Measurements from ENCODE around the gene TSPAN4. TPM values are rescaled to one million over a fixed set of nuclear protein-coding genes. Genes with fewer than 3 reads are reported as not detected.

Gene TSPAN4
- total RNA-seq, 2 donors from 2014 or later = 48.8 to 94.9 TPM

DNA sequence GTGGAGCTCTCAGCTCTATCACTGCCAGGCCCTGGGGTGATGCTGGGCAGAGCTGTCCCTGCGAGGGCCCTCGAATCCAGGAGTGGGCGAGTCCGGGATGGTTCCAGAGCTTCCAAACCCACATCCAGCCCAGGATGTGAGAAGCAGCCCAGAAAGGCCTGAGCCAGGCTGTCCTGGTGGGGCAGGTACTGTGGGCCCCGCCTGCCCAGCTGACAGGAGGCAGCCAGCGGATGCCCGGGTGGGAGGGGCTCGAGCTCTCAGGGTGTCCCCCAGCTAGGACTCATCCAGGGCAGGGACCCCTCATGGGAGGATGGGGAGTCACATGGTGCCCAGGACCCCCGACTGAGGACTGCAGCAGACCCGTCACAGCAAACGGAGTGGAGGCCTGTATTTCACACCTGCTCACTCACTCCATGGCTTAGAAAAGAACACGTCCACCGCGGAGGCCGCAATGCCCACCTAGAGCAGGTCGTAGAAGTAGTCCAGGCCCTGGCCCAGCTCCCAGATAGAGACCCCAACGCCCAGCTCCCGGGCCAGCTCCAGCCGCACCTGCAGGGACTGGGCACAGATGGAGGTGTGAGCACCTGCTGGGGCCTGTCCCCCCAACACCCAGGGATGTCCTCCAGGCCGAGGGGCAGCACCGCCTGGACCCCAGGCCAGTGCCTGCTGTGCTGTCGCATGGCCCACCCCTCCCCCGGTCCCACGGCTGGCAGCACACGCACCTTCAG, 26.9 kb downstream of the TSPAN4 start:
- Histone ChIP-seq H3K4me1 (replicated peaks) (no peaks in the 10 kb centered on the region), H3K27ac (no peak overlapping the region), H3K36me3 (no peaks in the 10 kb centered on the region), H3K27me3 (replicated peaks; ENCODE audit: insufficient read depth) (no peaks in the 10 kb centered on the region), H3K9me3 (no peaks in the 10 kb centered on the region), H3K4me3 (no peak overlapping the region)
- no peak for TF ChIP-seq CTCF (IDR thresholded peaks at IDR 0.05)
- no peak for TF ChIP-seq POLR2AphosphoS5 (IDR thresholded peaks at IDR 0.05)
- TF ChIP-seq POLR2A (IDR thresholded peaks at IDR 0.05) = no peak
- WGBS = 76% methylated on average over 21 of the region's 25 CpGs
- no peak for DNase-seq (ENCODE audit: low spot score)
- intact Hi-C loops (cut with DNase I) = no loop called here

DNA sequence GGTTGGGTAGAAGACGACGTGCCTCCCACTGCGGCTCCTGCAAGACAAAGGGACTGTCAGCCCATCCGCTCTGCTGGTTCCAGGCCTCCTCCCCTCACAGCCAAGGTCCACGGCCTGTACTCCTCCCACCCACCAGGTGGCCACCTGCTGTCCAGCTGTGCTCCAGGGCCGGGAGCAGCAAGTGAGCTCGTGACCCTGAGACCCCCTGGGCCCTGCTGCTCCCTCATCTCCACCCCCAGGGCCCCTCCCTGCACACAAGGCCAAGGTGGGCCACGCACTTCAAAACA, 27.4 kb downstream of the TSPAN4 start:
- no peaks in the 10 kb centered on the region for H3K9me3 ChIP-seq
- H3K27me3 ChIP-seq (replicated peaks; ENCODE audit: insufficient read depth) = no peaks in the 10 kb centered on the region
- no peak for DNase-seq (ENCODE audit: low spot score)
- TF ChIP-seq POLR2A (IDR thresholded peaks at IDR 0.05) = no peak
- no peak for TF ChIP-seq POLR2AphosphoS5 (IDR thresholded peaks at IDR 0.05)
- no peak for TF ChIP-seq CTCF (IDR thresholded peaks at IDR 0.05)
- WGBS = 66% methylated on average over 8 of the region's 8 CpGs
- no peak overlapping the region for H3K27ac ChIP-seq
- H3K4me1 ChIP-seq (replicated peaks) = no peaks in the 10 kb centered on the region
- no peak overlapping the region for H3K4me3 ChIP-seq
- no peaks in the 10 kb centered on the region for H3K36me3 ChIP-seq
- intact Hi-C loops (cut with DNase I) = no loop called here

GRCh38 chr11:870418-870817, 27.8 kb downstream of the TSPAN4 start:
- H3K27me3 ChIP-seq (replicated peaks; ENCODE audit: insufficient read depth) = no peaks in the 10 kb centered on the region
- intact Hi-C loops (cut with DNase I) = no loop called here
- H3K27ac ChIP-seq = no peak overlapping the region
- no peak for TF ChIP-seq POLR2AphosphoS5 (IDR thresholded peaks at IDR 0.05)
- no peak for TF ChIP-seq CTCF (IDR thresholded peaks at IDR 0.05)
- no peak for TF ChIP-seq POLR2A (IDR thresholded peaks at IDR 0.05)
- DNase-seq (ENCODE audit: low spot score) = no peak
- no peaks in the 10 kb centered on the region for H3K36me3 ChIP-seq
- H3K4me1 ChIP-seq (replicated peaks) = no peaks in the 10 kb centered on the region
- 83% methylated on average over 8 of the region's 8 CpGs for WGBS
- H3K9me3 ChIP-seq = no peaks in the 10 kb centered on the region
- no peak overlapping the region for H3K4me3 ChIP-seq

DNA sequence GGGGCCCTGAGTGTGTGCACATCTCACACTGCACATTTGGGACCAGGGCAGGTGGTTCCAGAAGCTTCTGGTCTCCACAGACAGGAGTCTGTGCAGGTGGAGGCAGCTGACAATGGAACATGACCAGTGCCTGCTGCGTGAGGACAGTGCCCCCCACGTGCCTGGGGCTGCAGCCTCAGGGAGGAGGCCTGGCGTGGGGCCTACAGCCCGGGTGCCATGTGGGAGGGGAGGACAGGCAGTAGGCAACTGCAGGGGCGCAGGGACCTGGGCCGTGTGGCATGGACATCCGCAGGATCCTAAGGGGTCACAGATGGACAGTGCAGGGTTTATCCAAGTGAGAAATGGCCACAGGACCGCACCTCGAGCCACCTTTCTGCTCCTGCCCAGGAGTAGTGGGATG, 28.8 kb downstream of the TSPAN4 start:
- 62% methylated on average over 9 of the region's 9 CpGs for WGBS
- DNase-seq (ENCODE audit: low spot score) = no peak
- no peak overlapping the region for H3K4me3 ChIP-seq
- intact Hi-C loops (cut with DNase I) = no loop called here
- H3K36me3 ChIP-seq = no peaks in the 10 kb centered on the region
- H3K27ac ChIP-seq = no peak overlapping the region
- TF ChIP-seq CTCF (IDR thresholded peaks at IDR 0.05) = no peak
- TF ChIP-seq POLR2AphosphoS5 (IDR thresholded peaks at IDR 0.05) = no peak
- TF ChIP-seq POLR2A (IDR thresholded peaks at IDR 0.05) = no peak
- H3K4me1 ChIP-seq (replicated peaks) = no peaks in the 10 kb centered on the region
- H3K27me3 ChIP-seq (replicated peaks; ENCODE audit: insufficient read depth) = no peaks in the 10 kb centered on the region
- H3K9me3 ChIP-seq = no peaks in the 10 kb centered on the region

GRCh38 chr11:872799-873198, 30.1 kb downstream of the TSPAN4 start:
- DNase-seq (ENCODE audit: low spot score) = no peak

More at GRCh38 chr11:872799-873198, 30.1 kb downstream of the TSPAN4 start:
- TF ChIP-seq CTCF (IDR thresholded peaks at IDR 0.05) = no peak
- no peak for TF ChIP-seq POLR2A (IDR thresholded peaks at IDR 0.05)
- no peak for TF ChIP-seq POLR2AphosphoS5 (IDR thresholded peaks at IDR 0.05)
- H3K4me1 ChIP-seq (replicated peaks) = no peaks in the 10 kb centered on the region
- H3K36me3 ChIP-seq = no peaks in the 10 kb centered on the region
- no peak overlapping the region for H3K4me3 ChIP-seq
- 90% methylated on average over 9 of the region's 9 CpGs for WGBS
- no peaks in the 10 kb centered on the region for H3K9me3 ChIP-seq
- no peaks in the 10 kb centered on the region for H3K27me3 ChIP-seq (replicated peaks; ENCODE audit: insufficient read depth)
- intact Hi-C loops (cut with DNase I) = no loop called here
- H3K27ac ChIP-seq = no peak overlapping the region
